NCI-H2171 (cell line): ENCODE data around the gene LY9.
"Not testable (repeated sequence)": the region's sequence is repeated elsewhere in the genome, so short reads cannot be mapped to it uniquely, and the experiment has no call there.

Experiments
- DNase-seq: peaks from one replicate; lab custom pipeline; 2025; lab: John Stamatoyannopoulos, UW

LY9 gene

DNA sequence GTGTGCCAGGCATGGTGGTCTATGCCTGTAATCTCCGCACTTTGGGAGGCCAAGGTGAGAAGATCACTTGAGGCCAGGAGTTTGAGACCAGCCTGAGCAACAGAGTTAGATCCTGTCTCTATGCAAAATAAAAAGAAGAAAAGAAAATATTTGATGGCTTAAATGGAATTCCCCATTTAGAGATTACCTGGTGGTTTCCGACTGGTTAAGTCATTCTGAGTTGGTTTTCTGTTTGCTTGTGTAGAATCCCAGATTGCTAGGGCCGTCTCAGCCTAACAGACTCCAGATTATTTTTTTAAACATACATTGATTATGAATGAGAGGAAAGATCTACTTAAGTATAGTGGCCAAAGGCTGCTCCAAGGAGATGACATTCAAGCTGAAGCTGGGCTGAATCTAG, 22.9 kb upstream of the LY9 start:
- no peak for DNase-seq

DNA sequence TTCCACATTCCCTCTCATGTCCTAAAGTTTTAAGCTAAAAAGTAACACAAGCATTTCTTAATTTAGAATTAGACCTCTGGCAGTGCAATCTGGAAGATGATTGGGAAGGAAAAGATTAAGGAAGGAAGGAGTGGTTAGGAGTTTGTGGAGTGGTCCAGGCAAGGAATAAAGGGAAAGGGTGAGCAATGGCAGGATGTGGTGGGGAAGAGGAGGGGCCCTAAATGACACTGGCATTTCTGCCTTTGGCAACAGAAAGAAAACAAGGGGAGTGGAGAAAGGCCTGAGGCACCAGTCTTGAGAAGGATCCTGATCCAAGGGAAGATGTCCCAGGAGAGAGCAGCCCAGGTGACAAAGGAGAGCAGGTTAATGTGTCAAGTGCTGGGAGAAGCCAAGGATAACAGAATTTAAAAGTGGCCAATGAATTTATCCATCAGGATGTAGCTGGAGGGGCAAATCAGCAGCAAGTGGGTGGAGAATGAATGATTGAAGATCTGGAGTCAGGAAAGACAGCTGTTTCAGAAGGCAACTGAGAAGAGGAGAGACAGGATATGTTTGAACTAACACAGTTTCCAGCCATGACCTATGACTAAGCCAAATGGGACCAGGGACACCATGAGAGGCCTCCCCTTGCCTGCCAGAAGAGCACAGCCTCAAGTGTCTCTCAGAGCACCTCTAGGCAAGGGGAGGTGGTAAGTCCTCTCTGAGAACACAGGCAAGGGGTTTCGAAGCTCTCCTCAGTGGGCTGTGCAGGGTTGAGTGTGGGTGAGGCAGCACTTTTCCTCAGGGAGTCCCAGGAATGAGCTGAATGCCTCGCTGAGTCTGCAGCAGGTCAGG, 20.9 kb upstream of the LY9 start:
- no peak for DNase-seq

DNA sequence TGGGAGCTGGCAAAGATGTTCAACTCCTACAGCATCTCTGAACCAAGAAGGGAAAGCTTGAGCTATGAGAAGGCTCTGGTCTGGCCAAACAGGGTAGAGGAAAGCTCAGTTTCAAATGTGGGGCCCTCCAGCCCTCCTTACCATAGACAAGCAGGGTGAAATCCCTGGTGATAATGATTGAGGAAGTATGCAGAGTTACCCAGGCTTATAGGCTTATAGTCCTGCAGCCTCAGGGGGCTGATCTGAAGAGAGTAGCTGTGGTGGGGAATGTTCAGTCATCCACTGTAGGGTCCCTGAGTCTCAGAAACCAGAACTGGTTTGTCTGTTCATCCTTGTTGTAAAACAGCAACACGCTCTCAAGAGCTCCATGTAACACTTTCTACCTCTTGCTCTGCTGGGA, 19.8 kb upstream of the LY9 start:
- DNase-seq = no peak

DNA sequence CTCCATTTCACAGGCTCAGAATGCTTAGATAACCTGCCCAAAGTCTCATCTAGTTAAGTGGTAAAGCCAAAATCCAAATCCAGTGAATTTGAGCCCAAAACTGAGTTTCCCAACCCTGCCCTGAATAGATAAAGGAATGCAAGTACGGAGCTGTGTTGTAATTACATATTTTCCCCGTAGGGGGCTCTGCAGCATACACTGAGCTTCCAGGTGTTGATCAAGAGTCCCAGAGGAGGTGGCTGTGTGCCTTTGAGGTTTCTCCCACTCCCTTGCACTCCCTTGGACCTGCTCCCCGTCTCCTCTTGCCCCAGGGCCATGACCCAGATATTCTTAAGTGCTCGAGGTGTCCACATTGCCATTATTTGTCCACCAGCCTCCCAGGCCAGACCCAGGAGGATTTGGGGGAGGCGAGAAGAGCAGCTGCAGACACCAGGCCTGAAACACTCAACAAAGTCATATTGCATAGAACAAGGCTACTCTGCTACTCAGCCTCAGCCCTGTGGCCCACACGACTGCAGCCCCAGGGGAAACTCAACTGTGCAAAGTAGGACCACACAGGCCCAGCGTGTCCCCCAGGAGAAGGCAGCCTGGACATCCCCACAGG, 18.4 kb upstream of the LY9 start:
- DNase-seq = peak; percentile 5

DNA sequence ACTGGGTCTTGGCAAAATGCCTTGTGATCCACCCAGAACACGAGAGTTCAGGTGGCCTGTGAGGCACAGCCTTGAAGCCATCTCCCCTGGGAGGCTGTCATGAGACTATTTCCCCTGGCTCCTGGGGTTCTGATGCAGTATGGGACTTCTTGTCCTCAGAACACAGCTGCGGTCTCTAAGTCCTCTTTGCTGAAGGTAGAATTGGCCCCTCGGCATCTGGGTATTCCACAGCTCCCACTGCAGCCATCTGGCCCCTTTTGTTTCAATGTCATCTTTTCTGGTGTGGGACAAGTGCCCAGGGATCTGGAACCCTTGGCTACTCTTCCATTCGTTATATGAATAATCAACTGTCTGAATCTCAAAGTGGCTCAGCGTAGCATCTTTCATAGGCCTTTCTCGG, 17.0 kb upstream of the LY9 start:
- no peak for DNase-seq

DNA sequence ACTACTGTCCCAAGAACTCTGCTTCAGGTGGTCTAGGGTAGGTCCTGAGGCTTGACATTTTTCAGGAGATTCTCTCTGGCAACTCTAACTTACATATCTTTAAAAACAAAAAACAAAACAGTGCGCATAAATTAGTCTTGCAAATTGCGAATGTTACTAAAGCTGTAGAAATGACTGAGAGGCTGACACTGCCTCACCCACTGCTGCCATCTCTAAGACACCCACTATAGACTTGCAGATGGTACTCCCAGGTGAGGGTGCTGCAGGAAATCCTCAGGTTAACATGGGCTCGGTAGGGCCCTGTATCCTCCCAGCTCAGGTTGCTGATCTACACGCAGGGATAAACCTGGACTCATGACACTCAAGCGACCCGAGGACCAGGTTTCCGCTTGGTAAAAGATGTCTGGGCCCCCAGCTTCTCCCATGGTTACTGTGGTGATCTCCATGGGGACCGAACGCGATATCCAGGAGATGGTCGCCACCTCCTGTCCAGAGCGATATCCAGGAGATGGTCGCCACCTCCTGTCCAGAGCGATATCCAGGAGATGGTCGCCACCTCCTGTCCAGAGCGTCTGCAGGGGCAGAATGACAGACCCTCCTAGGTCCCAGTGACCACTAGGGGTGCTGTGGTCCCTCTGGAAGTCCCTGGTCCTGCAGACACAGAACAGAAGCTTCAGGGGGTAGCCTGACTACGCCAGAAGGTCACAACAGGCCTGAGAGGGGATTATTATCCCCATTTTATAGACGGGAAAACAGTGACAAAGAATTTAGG, 16.2 kb upstream of the LY9 start:
- no peak for DNase-seq

DNA sequence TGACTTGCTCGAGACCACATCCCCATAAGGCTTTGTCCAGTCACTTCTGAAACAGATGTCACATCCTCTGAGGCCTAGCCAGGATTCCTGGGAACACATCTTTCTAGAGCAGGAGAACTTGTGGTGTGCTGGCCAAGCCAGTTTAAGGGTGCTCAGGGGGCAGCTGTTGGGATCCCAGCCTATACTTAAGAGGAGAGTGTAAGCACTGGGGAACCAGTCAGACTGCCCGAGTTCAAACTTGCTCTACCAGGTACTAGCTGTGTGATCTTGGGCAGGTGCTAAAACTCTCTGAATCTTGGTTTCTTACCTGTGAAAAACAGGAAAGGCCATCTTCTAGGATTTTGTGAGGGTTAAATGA, 15.6 kb upstream of the LY9 start:
- DNase-seq = no peak

DNA sequence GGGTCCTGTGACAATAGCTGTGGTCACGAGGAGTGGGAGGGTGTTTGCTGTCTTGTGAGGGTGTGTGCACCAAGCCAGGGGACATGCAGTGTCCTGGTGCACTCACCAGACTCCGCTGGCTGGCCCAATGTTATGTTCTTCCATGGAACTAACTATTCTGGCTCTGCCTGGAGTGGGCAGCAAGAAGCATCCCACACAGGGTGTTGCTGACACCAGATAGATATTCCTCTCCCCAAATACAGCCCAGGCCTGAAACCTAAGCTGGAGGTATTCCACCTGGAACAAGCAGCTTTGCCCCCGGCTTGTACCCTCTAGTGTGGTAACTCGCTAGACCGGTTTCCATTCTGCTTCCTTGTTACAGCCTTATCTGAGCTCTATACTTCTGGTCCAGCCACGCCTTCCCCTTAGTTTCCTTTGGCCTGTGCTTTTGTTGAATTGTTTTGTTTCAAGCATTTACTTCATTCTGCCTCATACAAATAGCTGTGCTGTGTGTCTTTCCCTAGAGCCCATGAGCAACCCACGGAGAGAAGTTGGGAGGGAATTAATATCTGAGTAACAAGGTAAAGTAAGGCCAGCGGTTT, 14.7 kb upstream of the LY9 start:
- DNase-seq = no peak

DNA sequence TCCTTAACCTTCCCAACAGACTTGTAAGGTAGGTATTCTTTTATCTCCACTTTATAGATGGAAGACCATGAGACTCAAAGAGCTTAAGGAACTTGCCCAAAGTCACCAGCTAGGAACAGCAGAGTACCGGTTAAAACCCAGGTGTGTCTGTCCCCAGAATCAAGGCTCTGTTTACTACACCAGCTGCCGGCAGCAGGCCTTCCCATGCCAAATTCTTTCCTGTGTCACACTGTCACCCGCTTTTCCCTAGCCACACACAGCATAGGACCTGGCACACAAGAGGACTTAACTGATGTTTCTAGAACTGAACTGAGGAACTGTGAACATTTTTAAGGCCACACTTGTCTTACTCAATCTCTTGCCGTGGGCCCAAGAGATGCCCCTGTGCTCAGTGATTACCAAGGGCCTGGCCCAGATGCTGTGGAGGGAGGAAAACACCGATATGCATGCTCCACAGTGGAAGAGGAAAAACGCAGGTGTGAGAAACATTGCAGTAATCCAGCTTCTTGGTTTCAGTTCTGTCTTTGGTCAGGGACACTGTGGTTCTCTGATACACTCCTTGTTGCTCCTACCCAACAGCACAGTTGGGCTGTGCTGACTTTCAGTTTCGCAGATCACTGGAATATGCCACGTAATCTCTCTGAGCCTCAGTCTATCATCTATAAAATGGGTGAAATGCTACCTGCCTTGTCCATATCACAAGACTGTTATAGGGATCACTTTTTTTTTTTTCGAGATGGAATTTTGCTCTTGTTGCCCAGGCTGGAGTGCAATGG, 13.9 kb upstream of the LY9 start:
- DNase-seq = no peak

DNA sequence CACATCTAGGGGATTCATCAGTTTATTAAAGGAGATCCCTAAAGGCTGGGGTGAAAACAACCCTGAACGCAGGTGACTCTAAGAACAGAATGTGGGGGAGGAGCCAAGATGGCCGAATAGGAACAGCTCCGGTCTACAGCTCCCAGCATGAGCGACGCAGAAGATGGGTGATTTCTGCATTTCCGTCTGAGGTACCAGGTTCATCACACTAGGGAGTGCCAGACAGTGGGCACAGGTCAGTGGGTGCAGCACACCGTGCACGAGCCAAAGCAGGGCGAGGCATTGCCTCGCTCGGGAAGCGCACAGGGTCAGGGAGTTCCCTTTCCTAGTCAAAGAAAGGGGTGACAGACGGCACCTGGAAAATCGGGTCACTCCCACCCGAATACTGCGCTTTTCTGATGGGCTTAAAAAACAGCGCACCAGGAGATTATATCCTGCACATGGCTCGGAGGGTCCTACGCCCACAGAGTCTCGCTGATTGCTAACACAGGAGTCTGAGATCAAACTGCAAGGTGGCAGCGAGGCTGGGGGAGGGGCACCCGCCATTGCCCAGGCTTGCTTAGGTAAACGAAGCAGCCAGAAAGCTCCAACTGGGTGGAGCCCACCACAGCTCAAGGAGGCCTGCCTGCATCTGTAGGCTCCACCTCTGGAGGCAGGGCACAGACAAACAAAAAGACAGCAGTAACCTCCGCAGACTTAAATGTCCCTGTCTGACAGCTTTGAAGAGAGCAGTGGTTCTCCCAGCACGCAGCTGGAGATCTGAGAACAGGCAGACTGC, 12.8 kb upstream of the LY9 start:
- DNase-seq = not testable (repeated sequence)

DNA sequence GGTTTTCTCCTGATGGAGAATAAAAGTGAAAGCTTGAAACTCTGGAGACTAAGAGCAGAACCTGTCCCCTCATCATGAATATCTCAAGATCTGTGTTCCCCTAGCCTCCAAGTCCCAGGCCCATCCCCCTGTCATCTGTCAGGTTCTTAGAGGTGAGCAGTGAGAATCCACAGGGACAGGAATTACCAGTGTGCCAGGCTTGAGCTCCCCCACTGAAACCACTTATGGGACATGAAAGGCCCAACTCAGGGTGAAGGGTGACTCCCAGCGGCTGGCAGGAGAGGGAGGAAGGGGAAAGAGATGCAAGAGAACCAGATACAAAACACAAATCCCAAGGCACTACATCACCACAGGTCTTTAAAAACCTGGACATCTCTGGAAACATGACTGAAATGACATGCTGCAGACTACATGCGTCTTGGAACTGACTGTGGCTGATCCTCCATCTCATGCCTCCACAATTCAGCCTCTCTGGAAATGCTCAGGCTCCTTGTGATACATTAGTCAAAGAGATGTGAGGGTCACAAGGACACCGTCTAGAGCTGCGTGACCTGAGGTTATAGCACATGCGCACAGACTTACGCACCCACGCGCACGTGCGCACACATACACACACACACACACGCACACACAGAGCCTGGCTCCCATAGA, 6.8 kb upstream of the LY9 start:
- no peak for DNase-seq

DNA sequence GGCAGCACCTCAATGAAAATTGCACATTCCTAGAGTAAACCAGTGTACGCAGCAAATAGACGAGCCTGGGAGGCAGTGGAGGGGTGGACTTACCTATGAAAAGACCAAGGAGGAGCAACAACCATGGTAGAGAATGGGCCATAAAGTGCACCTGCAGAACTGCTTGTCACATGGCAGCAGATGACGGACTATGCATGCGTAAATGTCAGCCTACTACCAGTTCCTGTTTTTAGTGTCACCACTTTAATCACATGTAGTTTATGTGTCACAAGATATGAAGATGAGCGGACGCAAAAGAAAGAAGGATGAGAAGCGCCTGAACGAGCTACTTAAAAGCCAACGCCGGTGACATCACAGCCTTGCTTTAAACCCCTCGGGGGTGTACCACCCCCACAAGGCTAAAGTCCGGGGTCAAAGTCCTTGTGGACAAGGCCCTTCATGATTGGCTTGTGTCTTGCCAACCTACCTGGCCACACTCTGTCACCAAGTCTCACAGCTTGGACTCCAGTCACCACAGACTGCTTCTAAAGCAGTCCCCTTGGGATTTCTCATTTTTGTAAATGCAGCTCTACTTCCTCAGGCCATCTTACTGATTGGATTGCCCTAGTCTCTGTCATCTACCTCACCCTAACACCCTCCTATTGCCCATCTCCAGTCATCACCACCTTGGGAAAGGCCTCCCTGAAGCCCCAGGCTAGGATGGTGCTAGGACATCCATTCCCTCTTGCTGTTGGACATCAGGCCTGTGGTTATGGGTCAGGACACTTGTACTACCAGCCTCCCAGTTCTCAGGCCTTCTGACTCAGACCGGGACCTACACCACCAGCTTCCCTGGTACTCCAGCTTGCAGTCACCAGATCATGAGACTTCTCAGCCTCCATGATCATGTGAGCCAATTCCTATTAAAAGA, 6.0 kb upstream of the LY9 start:
- no peak for DNase-seq

DNA sequence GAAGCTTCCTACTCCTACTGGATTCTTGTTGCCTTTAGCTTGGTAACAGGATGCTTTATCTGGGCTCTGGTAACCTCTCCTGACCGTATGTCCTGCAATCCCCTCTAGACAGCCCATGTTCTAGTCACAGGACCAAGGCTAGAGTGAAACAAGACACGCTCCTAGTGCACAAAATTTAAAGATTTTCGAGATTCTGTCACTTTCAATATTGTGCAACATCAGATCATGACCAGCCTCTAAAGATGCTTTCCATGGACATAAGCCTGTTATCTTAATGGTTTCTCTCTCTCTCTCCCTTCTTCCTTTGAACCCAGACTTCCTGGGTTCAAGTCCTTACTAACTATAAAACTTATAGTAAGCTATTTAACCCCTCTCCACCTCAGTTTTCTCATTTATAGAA, 1.6 kb upstream of the LY9 start:
- DNase-seq = no peak

DNA sequence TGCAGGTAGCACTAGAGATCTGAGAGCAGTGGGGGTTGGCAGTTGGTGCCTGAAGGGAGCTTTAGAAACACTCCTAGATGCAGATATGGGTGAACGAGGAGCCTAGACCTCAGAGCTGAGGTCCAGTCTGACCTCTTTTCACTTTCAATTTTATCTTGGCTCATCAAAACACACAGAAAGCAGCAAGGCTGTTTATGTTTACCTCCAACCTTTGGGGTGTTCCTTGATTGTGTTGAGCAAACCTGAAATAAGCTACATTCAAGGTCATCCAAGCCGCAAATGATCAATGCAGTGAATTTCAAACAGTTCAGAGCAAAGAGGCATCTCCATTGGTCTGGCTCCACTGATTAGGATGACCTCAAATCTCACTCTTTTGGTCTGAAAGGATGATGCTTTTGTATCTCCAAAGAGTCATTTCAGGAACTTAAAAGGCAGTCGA, 1.3 kb downstream of the LY9 start:
- DNase-seq = no peak

DNA sequence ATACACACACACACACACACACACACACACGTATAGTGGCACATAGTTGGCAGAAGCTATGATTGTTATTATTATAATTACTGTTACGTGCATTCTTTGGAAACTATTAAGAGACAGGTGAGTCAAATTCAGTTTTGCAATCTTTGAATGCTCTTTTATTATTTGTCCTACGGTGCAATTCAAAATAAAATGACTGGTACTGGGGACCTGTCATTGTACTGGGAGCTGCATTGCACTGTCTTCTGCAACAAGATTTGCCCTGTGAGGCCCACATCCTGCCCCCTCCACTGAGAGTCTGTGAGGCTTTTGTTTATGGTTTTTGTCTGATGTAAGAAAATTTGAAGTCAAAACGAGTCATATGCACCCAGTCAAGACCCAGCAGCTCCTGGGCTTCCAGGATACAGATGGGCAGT, 1.9 kb downstream of the LY9 start:
- no peak for DNase-seq

DNA sequence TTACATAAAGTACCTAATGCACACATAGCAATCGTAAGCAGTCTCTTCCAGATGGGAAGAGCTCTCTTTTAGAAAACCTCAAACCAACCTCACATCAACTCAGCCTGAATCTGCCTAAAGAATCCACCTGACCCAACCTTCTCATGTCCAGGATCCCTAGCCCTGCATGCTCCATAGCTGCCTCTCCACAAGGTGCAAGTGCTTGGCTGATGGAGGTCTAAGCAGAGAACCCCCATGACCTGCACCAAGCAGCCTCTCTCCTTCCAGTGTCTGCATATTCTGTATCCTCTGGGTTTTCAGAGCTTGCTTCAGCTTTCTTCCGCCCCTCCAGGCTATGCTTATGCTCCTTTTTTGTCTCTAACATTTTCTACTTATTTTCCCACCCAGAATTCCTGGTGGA, 2.5 kb downstream of the LY9 start:
- DNase-seq = no peak

DNA sequence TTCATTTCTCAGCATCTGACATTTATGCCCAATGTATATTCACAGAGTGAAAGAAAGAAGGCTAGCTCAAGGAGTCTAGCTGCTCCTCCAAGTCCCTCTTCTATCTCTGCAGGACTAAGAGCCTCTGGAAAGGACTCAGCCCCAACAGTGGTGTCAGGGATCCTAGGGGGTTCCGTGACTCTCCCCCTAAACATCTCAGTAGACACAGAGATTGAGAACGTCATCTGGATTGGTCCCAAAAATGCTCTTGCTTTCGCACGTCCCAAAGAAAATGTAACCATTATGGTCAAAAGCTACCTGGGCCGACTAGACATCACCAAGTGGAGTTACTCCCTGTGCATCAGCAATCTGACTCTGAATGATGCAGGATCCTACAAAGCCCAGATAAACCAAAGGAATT, 3.7 kb downstream of the LY9 start:
- no peak for DNase-seq

DNA sequence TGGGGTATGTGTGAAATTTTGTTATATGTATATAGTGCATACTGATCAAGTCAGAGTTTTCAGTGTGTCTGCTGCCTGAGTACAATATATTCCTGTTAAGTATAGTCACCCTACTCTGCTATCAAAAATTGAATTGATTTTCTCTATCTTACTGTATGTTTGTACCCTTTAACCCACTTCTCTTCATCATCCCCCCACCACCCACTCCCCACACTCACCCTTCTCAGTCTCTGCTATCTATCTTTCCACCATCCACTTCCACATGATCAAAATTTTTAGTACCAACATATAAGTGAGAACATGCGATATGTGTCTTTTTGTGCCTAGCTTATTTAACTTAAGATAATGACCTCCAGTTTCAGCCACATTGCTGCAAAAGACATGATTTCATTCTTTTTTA, 4.2 kb downstream of the LY9 start:
- no peak for DNase-seq

DNA sequence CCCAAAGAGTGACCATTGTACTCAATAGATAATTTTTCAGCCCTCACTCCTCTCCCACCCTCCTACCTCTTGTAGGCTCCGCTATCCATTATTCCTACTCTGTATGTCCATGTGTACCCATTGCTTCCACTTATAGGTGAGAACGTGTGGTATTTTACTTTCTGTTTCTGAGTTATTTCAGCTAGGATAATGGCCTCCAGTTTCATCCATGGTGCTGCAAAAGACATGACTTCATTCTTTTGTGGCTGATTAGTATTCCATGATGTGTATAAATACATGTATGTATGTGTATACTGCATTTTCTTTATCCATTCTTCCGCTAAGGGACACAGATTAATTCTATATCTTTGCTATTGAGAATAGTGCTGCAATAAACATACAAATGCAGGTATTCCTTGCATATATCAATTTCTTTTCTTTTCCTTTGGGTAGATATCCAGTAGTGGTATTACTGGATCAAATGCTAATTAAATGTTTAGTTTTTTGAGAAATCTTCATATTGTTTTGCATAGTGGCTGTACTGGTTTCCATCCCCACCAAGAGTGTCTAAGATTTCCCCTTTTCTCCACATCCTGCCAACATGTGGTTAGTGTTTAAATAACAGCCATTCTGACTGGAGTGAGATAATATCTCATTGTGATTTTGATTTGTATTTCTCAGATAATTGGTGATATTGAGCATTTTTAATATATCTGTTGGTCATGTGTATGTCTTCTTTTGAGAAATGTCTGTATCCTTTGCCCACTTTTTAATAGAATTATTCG, 4.9 kb downstream of the LY9 start:
- DNase-seq = no peak
